HG02623 (cell line): ENCODE data around the gene SLAMF1.
A peak's percentile ranks its signal among the peaks of the same experiment; 100 is the strongest.
"Not testable (repeated sequence)": the region's sequence is repeated elsewhere in the genome, so short reads cannot be mapped to it uniquely, and the experiment has no call there.

Source experiments
- ATAC-seq: cut with Tn5 transposase; IDR thresholded peaks from one replicate; pipeline ENCODE4 v1.9.1; 2021; ENCODE audit warnings: moderate library complexity; ENCODE audit not compliant: unreplicated experiment

SLAMF1 gene, protein sequence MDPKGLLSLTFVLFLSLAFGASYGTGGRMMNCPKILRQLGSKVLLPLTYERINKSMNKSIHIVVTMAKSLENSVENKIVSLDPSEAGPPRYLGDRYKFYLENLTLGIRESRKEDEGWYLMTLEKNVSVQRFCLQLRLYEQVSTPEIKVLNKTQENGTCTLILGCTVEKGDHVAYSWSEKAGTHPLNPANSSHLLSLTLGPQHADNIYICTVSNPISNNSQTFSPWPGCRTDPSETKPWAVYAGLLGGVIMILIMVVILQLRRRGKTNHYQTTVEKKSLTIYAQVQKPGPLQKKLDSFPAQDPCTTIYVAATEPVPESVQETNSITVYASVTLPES

GRCh38 chr1:160646711-160647328 is at the start of gene SLAMF1:
TSS of gene SLAMF1 (minus strand) at chr1:160647044. CDS start at chr1:160646945, 99 bp downstream.
- ATAC-seq = peak; percentile 45

- ATAC-seq = not testable (repeated sequence)
Observed at GRCh38 chr1:160692390-160692789, 45.5 kb upstream of the SLAMF1 start.

DNA sequence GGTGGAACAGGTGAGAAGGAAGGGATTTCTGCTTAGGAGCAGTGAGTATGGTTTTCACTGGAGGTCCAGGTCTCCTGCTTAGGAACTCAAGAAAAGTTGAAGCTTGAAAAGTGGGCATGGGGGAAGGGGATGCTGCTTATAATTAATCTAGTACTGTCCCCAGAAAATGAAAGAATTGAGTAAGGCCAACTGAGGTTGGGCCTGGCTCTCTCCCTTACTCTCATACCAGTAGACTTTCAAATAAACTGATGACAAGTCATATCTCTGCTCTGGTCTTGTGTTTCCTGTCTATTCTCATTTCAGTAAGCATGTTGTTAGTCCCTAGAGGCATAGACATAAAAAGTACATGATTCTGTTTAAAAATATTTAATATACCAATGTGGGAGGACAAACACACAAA is 38.4 kb upstream of the SLAMF1 start:
- no peak for ATAC-seq

DNA sequence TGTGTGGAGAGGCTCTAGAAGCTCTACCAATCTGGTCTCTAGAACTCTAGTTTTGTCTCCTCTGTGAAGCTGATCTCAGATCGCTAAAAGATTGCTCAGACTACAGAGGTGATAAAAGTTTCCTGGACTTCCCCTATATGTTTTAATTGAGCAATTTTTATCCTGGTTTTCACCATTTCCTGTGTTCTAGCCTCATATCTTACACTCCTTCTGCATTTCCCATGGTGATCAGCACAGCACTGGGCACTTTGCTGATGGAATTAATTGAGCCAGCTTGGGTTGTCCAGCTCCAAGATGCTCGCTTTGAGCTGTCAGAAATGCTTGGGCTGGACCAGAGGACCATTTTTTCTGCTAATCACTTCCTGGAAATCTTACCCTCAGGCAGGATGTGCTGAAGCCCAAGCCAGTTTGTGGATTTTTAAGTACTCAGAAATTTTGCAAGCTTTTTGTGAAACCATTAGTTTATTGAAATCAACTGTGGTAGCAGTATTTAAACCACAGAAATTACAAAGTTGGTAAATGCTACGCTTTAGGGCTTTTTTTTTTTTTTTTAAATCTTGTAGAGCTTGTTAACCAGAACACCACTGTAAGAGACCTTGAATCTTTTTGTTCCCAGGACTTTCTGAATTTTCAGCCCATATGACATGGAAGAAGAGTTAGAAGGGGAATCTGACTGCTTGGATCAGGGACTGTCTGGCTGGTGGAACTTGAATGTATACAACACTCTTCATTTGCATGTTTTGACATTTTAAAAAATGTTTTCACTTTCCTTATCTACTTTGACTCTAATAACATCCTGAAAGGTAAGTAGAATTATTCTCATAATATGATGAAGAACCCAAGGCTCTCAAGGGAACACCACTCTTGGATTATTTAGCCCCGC is 36.4 kb upstream of the SLAMF1 start:
- ATAC-seq = no peak

DNA sequence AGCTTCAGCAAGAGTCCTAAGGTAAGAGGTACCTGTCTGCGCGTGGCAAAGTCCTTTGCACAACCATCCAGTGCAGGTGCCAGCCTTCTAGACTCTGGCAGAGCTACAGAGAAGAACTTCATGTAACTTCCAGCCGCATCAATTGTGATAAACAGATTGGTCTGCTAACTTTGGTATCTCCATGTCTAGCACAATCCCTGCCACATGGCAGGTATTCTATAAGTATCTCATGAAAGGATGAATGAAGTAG is 35.0 kb upstream of the SLAMF1 start:
- no peak for ATAC-seq

DNA sequence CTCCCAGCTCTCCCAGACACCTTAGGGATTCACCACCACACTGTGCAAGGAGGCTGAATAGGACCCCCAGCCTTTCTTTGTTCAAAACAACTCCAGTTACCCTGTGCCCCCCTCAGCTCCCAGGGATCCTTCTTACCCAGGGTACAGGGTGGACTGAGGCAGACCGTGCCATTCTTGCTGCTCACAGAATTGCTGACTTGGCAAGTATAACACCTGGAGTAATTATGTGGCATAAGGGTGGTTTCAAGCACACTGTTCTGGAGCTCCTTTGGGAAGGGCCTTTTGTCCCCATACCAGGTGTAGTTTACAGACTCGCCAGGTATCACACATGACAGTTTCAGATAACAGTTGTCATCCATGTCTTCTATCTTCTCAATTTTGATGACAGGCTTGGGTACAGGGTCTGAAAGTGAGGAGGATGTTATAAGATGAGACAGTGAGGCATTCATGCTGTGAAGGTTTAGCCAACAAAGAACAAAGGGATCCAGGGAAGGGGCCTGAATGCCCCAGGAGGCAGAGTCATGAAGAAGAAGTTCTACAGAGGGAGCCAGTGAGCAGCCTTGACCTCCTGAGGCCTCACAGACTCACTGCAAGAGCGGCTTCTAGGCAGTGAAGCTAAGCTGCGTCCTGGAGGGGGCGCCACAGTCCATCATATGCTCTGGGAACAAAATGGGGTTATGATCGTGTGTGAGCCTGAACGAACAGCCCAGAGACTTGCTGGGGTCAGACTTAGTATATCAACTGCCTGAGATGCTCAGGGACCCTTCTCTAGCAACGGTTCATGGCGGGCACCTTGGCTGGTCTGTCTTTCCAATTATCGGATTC is 34.4 kb upstream of the SLAMF1 start:
- no peak for ATAC-seq

DNA sequence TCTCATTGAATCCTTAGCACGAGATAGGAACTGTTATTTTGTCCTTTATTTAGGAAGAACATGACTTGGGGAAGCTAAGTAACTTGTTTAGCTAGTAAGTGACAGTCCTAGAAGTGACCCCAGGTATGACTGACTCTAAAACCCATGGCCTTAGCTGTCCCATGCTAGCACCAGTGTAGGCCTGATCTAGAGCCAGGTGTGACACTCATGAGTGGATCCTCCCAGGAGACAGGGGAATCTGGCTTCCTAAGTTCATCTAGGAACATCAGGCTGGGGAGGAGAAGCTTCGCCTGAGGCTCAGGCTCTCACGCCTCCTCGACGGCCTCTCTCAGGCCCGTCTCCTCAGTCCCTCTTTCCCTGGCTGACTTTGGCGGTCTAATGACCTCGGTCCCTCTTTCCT is 33.6 kb upstream of the SLAMF1 start:
- ATAC-seq = no peak

- ATAC-seq = no peak
Observed at GRCh38 chr1:160679893-160680292, 33.0 kb upstream of the SLAMF1 start.

DNA sequence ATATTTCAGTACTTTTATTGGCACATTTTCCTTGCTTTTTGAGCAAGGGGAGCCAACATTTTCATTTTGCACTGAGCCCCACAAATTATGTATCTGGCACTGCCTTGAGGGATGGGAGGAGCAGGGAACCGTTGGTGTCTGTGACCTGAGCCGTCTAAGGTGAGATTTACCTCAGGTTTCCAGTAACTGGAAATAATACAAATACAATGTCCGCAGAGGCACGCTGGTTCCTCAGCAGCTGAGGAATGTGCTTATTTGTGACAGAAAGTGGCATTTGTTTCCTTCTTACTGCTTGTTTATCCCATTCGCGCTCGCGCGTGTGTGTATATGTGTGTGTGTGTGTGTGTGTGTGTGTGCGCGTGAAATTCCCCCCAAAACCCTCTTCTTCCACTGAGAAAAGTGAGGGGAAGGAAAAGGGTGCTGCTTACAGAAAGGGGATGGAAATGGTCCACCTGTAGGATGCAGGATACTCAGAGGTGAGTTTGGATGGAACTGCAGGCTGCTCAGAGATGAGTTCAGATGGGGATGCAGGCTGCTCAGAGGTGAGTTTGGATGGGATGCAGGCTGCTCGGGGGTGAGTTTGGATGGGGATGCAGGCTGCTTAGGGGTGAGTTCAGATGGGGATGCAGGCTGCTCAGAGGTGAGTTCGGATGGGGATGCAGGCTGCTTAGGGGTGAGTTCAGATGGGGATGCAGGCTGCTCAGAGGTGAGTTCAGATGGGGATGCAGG is 30.2 kb upstream of the SLAMF1 start:
- no peak for ATAC-seq

DNA sequence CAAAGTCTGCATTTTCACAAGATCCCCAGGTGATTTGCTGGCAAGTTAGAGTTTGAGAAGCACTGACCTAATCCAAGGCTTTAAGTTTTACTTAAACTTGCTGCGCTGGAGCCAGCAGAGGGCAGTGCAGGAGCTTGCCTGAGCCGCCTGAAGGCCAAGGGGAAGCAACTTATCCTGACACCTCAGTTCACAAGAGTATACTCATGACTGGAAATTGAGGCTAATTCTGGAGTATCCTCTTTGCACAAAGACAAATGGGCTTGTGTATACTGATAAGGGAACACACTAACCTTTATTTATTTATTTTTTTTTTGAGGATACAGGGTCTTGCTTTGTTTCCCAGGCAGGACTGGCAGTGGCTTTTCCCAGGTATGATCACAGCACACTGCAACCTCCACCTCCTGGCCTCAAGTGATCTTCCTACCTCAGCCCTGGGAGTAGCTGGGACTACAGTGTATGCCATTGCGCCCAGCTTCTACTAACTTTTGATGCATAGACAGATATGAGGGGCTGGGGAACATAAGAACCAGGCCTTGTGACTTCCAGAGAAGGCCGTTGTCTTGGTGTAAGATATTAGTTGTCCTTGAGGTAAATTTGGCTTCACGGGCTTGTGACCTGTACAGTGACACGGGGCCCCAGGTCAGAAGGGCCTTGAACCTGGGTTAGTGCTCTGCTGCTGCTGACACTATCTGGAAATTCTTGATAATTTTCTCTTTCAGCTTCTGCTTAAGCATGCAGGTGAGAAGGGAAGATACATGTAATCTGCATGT is 29.0 kb upstream of the SLAMF1 start:
- no peak for ATAC-seq

DNA sequence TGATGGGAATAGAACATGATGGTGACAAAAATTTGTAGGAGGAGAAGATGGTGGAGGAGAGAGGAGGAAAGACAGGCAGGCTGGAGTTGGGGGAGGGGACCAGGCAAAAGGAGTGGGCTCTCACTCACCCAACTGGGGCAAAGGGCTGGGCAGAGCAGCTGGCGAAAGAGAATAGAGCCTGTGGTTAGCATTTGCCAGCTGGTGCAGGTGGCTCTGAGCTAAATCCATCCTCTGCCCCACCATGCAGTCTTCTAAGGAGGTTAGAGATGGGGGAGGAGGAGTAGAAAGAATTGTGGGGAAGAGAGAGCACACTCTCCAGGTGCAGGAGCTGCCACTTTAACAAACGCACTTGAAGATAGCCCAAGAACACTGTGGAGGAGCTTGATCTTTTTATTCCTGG is 27.6 kb upstream of the SLAMF1 start:
- ATAC-seq = no peak

GRCh38 chr1:160672789-160673695 is 26.2 kb upstream of the SLAMF1 start:
- ATAC-seq = no peak

GRCh38 chr1:160671603-160672517 is 25.0 kb upstream of the SLAMF1 start:
- ATAC-seq = no peak

DNA sequence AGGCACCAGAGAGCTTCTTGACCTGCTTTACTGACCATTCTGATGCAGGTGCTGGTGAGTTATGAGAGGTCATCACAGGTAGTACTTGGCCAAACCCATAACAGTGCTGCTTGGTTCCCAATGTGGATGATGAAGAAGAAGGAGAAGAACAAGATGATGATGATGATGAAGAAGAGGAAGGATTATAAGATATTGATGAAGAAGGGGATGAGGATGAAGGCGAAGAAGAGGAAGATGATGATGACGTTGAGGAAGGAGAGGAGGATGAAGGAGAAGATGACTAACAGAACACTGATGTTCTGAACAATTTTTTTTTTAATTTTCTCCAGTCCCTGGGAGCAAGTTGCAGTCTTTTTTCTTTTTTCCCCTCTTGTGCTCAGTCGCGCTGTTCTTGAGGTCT is 23.9 kb upstream of the SLAMF1 start:
- no peak for ATAC-seq

DNA sequence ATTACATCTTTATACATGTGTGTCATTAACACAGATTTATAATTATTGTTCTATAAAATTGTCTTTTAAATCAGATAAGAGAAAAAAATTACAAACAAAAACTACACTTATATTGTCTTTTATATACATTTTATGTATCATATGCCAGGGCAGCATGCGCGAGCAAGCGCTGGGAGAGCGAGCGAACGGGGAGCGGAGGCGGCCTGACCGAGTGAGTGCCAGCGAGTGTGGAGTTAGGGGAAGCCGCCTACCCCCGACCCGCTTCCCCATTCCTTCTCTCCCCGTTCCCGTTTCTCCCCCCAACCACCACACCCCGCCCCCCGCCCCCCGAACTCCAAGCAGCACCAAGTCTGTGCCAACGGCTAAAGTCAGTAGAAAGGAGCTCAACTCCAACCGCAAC is 23.0 kb upstream of the SLAMF1 start:
- no peak for ATAC-seq

GRCh38 chr1:160669276-160669675 is 22.4 kb upstream of the SLAMF1 start:
- ATAC-seq = no peak

GRCh38 chr1:160667896-160668295 is 21.1 kb upstream of the SLAMF1 start:
- ATAC-seq = no peak

DNA sequence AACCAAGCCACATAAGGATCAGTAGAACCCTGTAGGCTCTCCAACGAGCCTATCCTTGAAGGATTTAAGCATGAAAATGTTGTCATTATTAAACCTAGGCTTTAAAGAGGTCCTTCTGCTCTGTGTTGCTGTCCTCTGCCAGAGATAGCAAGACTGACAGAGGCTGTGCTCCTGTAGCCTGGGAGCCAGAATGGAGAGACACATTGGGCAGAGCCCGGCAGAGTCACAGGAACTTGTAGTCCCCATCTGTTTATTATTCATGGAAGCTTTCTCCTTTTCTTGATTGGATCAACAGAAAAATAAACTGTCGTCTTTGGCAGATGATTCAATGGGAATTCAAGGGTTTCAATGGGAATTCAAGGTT is 19.2 kb upstream of the SLAMF1 start:
- ATAC-seq = no peak
